GM12878 (cell line): Measurements from ENCODE around the gene LMF2. TPM values are rescaled to one million over a fixed set of nuclear protein-coding genes. Genes with fewer than 3 reads are reported as not detected.
A peak's percentile ranks its signal among the peaks of the same experiment; 100 is the strongest.

Experiments
- ATAC-seq: fragments of 200-7000 bp; cut with Tn5 transposase; 3 replicates; pipeline ENCODE4 v1.9.1; 2020; ENCODE audit warnings: mild to moderate bottlenecking, moderate library complexity
- BruUV-seq: library from RNA; stranded (reverse); fragments of 400-500 nt; replicated peaks from 2 replicates; lab custom pipeline; 2021; lab: Mats Ljungman, UMichigan
- CTCF ChIA-PET: fragments of 300-600 bp; sonication (Branson Sonifier 250); formaldehyde crosslinking; extraction: SDS; loops from one replicate; lab custom pipeline; 2021; ENCODE audit warnings: inconsistent platforms; lab: Yijun Ruan, JAX
- POLR2A ChIA-PET: fragments of 350-600 bp; formaldehyde crosslinking; extraction: SDS; loops from one replicate; lab custom pipeline; 2021; ENCODE audit warnings: inconsistent platforms; lab: Charles Lee
- RAD21 ChIA-PET: fragments of 300-600 bp; sonication (Branson Sonifier 250); formaldehyde crosslinking; loops from one replicate; lab custom pipeline; 2023; ENCODE audit warnings: antibody characterized with exemption; ENCODE audit not compliant: unreplicated experiment; lab: Charles Lee
- SMC1A ChIA-PET: fragments of 300-600 bp; sonication (Branson Sonifier 250); formaldehyde crosslinking; loops from one replicate; lab custom pipeline; 2023; ENCODE audit not compliant: unreplicated experiment, uncharacterized antibody; lab: Charles Lee
- DNase-seq: peaks from one replicate; pipeline ENCODE4 v3.0.0-alpha.2; 2011; ENCODE audit warnings: low read depth, low spot score
- FAIRE-seq: peaks from 3 replicates; lab custom pipeline; 2011; peaks lifted over from hg19 to GRCh38; lab: Jason Lieb, UNC
- H2AFZ ChIP-seq: 2 replicates; pipeline ENCODE4 v1.6.0; 2011; ENCODE audit warnings: low read depth, low read length, control low read depth; ENCODE audit not compliant: control insufficient read depth
- H3K27ac ChIP-seq: 2 replicates; pipeline ENCODE4 v1.5.1; 2011; ENCODE audit warnings: control low read depth; ENCODE audit not compliant: control insufficient read depth, insufficient read depth
- H3K27me3 ChIP-seq, 2 experiments: replicated peaks in 1 of 2; 2 replicates each; pipeline versions ENCODE4 v1.6.0 to v1.6.1; 2011; ENCODE audit warnings: low read length in 1 of 2; ENCODE audit not compliant: control insufficient read depth in 2 of 2, insufficient read depth in 2 of 2
- H3K36me3 ChIP-seq, 2 experiments: 2 replicates each; pipeline ENCODE4 v1.5.1; 2011; ENCODE audit warnings: low read length in 1 of 2; ENCODE audit not compliant: control insufficient read depth in 2 of 2, insufficient read depth in 2 of 2
- H3K4me1 ChIP-seq: 2 replicates; pipeline ENCODE4 v1.6.1; 2011; ENCODE audit warnings: mild to moderate bottlenecking, low read length, moderate library complexity, mixed read lengths; ENCODE audit not compliant: control insufficient read depth, insufficient read depth
- H3K4me2 ChIP-seq: 2 replicates; pipeline ENCODE4 v1.6.0; 2011; ENCODE audit warnings: control low read depth; ENCODE audit not compliant: control insufficient read depth, insufficient read depth
- H3K4me3 ChIP-seq: fragments of 200-600 bp; sonication (generic); 2 replicates; pipeline ENCODE4 v1.5.1; 2016
- H3K79me2 ChIP-seq: 2 replicates; pipeline ENCODE4 v1.6.0; 2011; ENCODE audit warnings: low read length; ENCODE audit not compliant: control insufficient read depth, insufficient read depth
- H3K9ac ChIP-seq: 2 replicates; pipeline ENCODE4 v1.8.0; 2011; ENCODE audit warnings: low read length, control low read depth, mixed read lengths; ENCODE audit not compliant: control insufficient read depth, insufficient read depth
- H3K9me3 ChIP-seq: replicated peaks from 3 replicates; pipeline ENCODE4 v1.5.1; 2011; ENCODE audit warnings: mild to moderate bottlenecking, low read length; ENCODE audit not compliant: control insufficient read depth, insufficient read depth
- H4K20me1 ChIP-seq: 2 replicates; pipeline ENCODE4 v1.6.0; 2011; ENCODE audit not compliant: control insufficient read depth, insufficient read depth
- CBX5 ChIP-seq: sonication (generic); IDR thresholded peaks from 2 replicates; pipeline ENCODE4 v1.6.1; 2016; ENCODE audit warnings: low read depth, moderate library complexity, mild to moderate bottlenecking, inconsistent platforms
- WGBS: methylation state at CpG from one replicate; pipeline ENCODE4 v1.1.6; 2016; ENCODE audit warnings: low lambda C conversion rate; ENCODE audit not compliant: insufficient replicate concordance, insufficient coverage; ENCODE audit errors: missing lambda C conversion rate; 5-methylcytosine and 5-hydroxymethylcytosine counted together
- in situ Hi-C: fragments of 300-500 bp; cut with MboI; formaldehyde crosslinking; loops from 9 replicates; pipeline ENCODE4 v1.14.3; 2018; ENCODE audit warnings: mixed read lengths
- intact Hi-C: fragments of 100-400 bp; cut with micrococcal nuclease; formaldehyde crosslinking; loops from one replicate; pipeline ENCODE4 v1.14.2; 2022; ENCODE audit not compliant: unreplicated experiment
- polyA plus RNA-seq, 11 experiments: library from polyadenylated mRNA; depleted of rRNA in 4 of 11; unstranded in 6 of 11; stranded (reverse) in 5 of 11; fragments of >200 nt; fragmentation: Nextera tagmentation in 4 of 11; fragmentation: Illumina TruSeq in 1 of 11; extraction: Ambion mirVana in 4 of 11; extraction: Trizol in 1 of 11; gene quantifications; 1 replicate in 1 of 11; 2 replicates in 10 of 11; pipeline versions ENCODE4 v1.2.1 to v1.2.3, GENCODE V29; 2011 to 2016; ENCODE audit warnings: inconsistent platforms in 2 of 11, missing spikeins in 2 of 11, low read depth in 1 of 11
- total RNA-seq, 4 experiments: library from RNA; depleted of rRNA in 3 of 4; stranded (reverse); fragments of >200 nt in 3 of 4; fragmentation: Illumina TruSeq in 1 of 4; extraction: Trizol in 1 of 4; gene quantifications; 2 replicates each; pipeline versions ENCODE4 v1.2.1 to v1.2.3, GENCODE V29; 2013 to 2021

LMF2 gene
- total and polyA plus RNA-seq, 10 of the 15 experiments (the other 5 are each of a cell fraction or from before 2014, with no cell fraction given): 0.08 to 57.5 (median 21.2) TPM

GRCh38 chr22:50454556-50455075 is 52.9 kb downstream of the LMF2 start:
- no peak overlapping the region for H2AFZ ChIP-seq
- TSS peak; percentile 41 for BruUV-seq
- intact Hi-C loops: no loop called here
- SMC1A ChIA-PET: no interaction called here
- H4K20me1 ChIP-seq: no peaks in the 10 kb centered on the region
- H3K4me1 ChIP-seq: no peaks in the 10 kb centered on the region; the same call in 1 of the 2 replicates
- no peak overlapping the region for H3K4me3 ChIP-seq
- POLR2A ChIA-PET: no interaction called here
- no peaks in the 10 kb centered on the region for H3K79me2 ChIP-seq
- CTCF ChIA-PET: no interaction called here
- no peak overlapping the region for H3K4me2 ChIP-seq
- FAIRE-seq: no peak
- no peak overlapping the region for H3K27ac ChIP-seq
- H3K9me3 ChIP-seq: no peaks in the 10 kb centered on the region
- in situ Hi-C loops: no loop called here
- no peak for DNase-seq
- ATAC-seq: no peak
- RAD21 ChIA-PET: interaction anchor here (1.1 kb wide), 1 partner anchor 204 kb away, joined by 3 read pairs; the partner anchor contains the start of gene HDAC10
- no peak for TF ChIP-seq CBX5
- TF ChIP-seq, all 136 proteins: peak for 0
- H3K27me3 ChIP-seq: no peaks in the 10 kb centered on the region
- 93% methylated on average over 27 of the region's 27 CpGs for WGBS
- peaks cover 8 to 31% of the 10 kb centered on the region in 2 experiments; a peak in 3 of 4 replicates for H3K36me3 ChIP-seq
- no peak overlapping the region for H3K9ac ChIP-seq

Other genes with a start within 250 kb of the LMF2 start
Only the 7 nearest of the 19 such genes appear.
- 42.7 and 48.0 TPM in 2 replicates for gene SBF1, start 32.7 kb downstream of the LMF2 start, total RNA-seq (2014; rRNA removed)
- gene SBF1, start 32.7 kb downstream of the LMF2 start, total RNA-seq (2014; rRNA removed; fragmentation: Illumina TruSeq; extraction: Trizol): 14.6 and 16.1 TPM in 2 replicates
- 77.9 and 95.0 TPM in 2 replicates for gene SBF1, start 32.7 kb downstream of the LMF2 start, total RNA-seq (2021)
- 11.1 and 19.5 TPM in 2 replicates for gene SBF1, start 32.7 kb downstream of the LMF2 start, polyA plus RNA-seq (2011; rRNA removed)
- gene SBF1, start 32.7 kb downstream of the LMF2 start, polyA plus RNA-seq (2014; fragmentation: Illumina TruSeq; extraction: Trizol): 1.2 and 7.4 TPM in 2 replicates
- 1 to 10 TPM in 1 of 2 experiments, under 1 TPM in 1; 0.23 to 1.2 TPM for gene SBF1, start 32.7 kb downstream of the LMF2 start, polyA plus RNA-seq (2014; fragmentation: Nextera tagmentation; extraction: Ambion mirVana)
- gene SBF1, start 32.7 kb downstream of the LMF2 start, polyA plus RNA-seq (2014; rRNA removed): 42.2 and 47.5 TPM in 2 replicates
- gene SBF1, start 32.7 kb downstream of the LMF2 start, polyA plus RNA-seq (2016; fragmentation: Nextera tagmentation; extraction: Ambion mirVana): 10 to 100 TPM; 10.0 to 28.6 TPM
- 0.06 and 0.16 TPM in 2 replicates for gene ADM2, start 26.2 kb downstream of the LMF2 start, total RNA-seq (2014; rRNA removed)
- 0.04 TPM in 1 of 2 replicates, not detected in the other for gene ADM2, start 26.2 kb downstream of the LMF2 start, total RNA-seq (2014; rRNA removed; fragmentation: Illumina TruSeq; extraction: Trizol)
- 0.31 and 0.48 TPM in 2 replicates for gene ADM2, start 26.2 kb downstream of the LMF2 start, total RNA-seq (2021)
- 0.23 and 0.30 TPM in 2 replicates for gene ADM2, start 26.2 kb downstream of the LMF2 start, polyA plus RNA-seq (2011; rRNA removed)
- 0.04 TPM in 1 of 2 replicates, not detected in the other for gene ADM2, start 26.2 kb downstream of the LMF2 start, polyA plus RNA-seq (2014; fragmentation: Illumina TruSeq; extraction: Trizol)
- under 1 TPM in 1 of 2 experiments, not detected in 1; 0.02 TPM for gene ADM2, start 26.2 kb downstream of the LMF2 start, polyA plus RNA-seq (2014; fragmentation: Nextera tagmentation; extraction: Ambion mirVana)
- gene ADM2, start 26.2 kb downstream of the LMF2 start, polyA plus RNA-seq (2014; rRNA removed): 0.14 and 0.33 TPM in 2 replicates
- gene ADM2, start 26.2 kb downstream of the LMF2 start, polyA plus RNA-seq (2016; fragmentation: Nextera tagmentation; extraction: Ambion mirVana): under 1 TPM in 1 of 2 experiments, not detected in 1; 0.17 TPM
- gene MIOX, start 20.8 kb downstream of the LMF2 start, total RNA-seq (2014; rRNA removed): not detected in 2 replicates
- not detected in 2 replicates for gene MIOX, start 20.8 kb downstream of the LMF2 start, total RNA-seq (2014; rRNA removed; fragmentation: Illumina TruSeq; extraction: Trizol)
- not detected in 2 replicates for gene MIOX, start 20.8 kb downstream of the LMF2 start, total RNA-seq (2021)
- 0.13 and 0.31 TPM in 2 replicates for gene MIOX, start 20.8 kb downstream of the LMF2 start, polyA plus RNA-seq (2011; rRNA removed)
- gene MIOX, start 20.8 kb downstream of the LMF2 start, polyA plus RNA-seq (2014; fragmentation: Illumina TruSeq; extraction: Trizol): 0.10 TPM in 1 of 2 replicates, not detected in the other
- not detected for gene MIOX, start 20.8 kb downstream of the LMF2 start, polyA plus RNA-seq (2014; fragmentation: Nextera tagmentation; extraction: Ambion mirVana)
- gene MIOX, start 20.8 kb downstream of the LMF2 start, polyA plus RNA-seq (2014; rRNA removed): 0.36 TPM in 1 of 2 replicates, not detected in the other
- not detected for gene MIOX, start 20.8 kb downstream of the LMF2 start, polyA plus RNA-seq (2016; fragmentation: Nextera tagmentation; extraction: Ambion mirVana)
- 78.5 and 86.1 TPM in 2 replicates for gene NCAPH2, start 522 bp upstream of the LMF2 start, total RNA-seq (2014; rRNA removed)
- gene NCAPH2, start 522 bp upstream of the LMF2 start, total RNA-seq (2014; rRNA removed; fragmentation: Illumina TruSeq; extraction: Trizol): 33.9 and 39.4 TPM in 2 replicates
- 99.8 and 110 TPM in 2 replicates for gene NCAPH2, start 522 bp upstream of the LMF2 start, total RNA-seq (2021)
- 18.4 and 31.9 TPM in 2 replicates for gene NCAPH2, start 522 bp upstream of the LMF2 start, polyA plus RNA-seq (2011; rRNA removed)
- 22.7 and 36.9 TPM in 2 replicates for gene NCAPH2, start 522 bp upstream of the LMF2 start, polyA plus RNA-seq (2014; fragmentation: Illumina TruSeq; extraction: Trizol)
- 10 to 100 TPM in 1 of 2 experiments, 1 to 10 TPM in 1; 5.0 to 16.9 TPM for gene NCAPH2, start 522 bp upstream of the LMF2 start, polyA plus RNA-seq (2014; fragmentation: Nextera tagmentation; extraction: Ambion mirVana)
- 80.3 and 84.2 TPM in 2 replicates for gene NCAPH2, start 522 bp upstream of the LMF2 start, polyA plus RNA-seq (2014; rRNA removed)
- gene NCAPH2, start 522 bp upstream of the LMF2 start, polyA plus RNA-seq (2016; fragmentation: Nextera tagmentation; extraction: Ambion mirVana): 10 to 100 TPM; 81.7 to 85.8 TPM
- gene SCO2, start 17.9 kb upstream of the LMF2 start, total RNA-seq (2014; rRNA removed): 2.8 and 4.4 TPM in 2 replicates
- gene SCO2, start 17.9 kb upstream of the LMF2 start, total RNA-seq (2014; rRNA removed; fragmentation: Illumina TruSeq; extraction: Trizol): 0.32 and 0.36 TPM in 2 replicates
- gene SCO2, start 17.9 kb upstream of the LMF2 start, total RNA-seq (2021): 6.4 and 16.0 TPM in 2 replicates
- gene SCO2, start 17.9 kb upstream of the LMF2 start, polyA plus RNA-seq (2011; rRNA removed): 2.0 and 2.2 TPM in 2 replicates
- 0.18 TPM in 1 of 2 replicates, not detected in the other for gene SCO2, start 17.9 kb upstream of the LMF2 start, polyA plus RNA-seq (2014; fragmentation: Illumina TruSeq; extraction: Trizol)
- gene SCO2, start 17.9 kb upstream of the LMF2 start, polyA plus RNA-seq (2014; fragmentation: Nextera tagmentation; extraction: Ambion mirVana): 1 to 10 TPM in 1 of 2 experiments, not detected in 1; 1.0 TPM
- 2.4 and 7.1 TPM in 2 replicates for gene SCO2, start 17.9 kb upstream of the LMF2 start, polyA plus RNA-seq (2014; rRNA removed)
- gene SCO2, start 17.9 kb upstream of the LMF2 start, polyA plus RNA-seq (2016; fragmentation: Nextera tagmentation; extraction: Ambion mirVana): 10 to 100 TPM; 14.0 to 16.0 TPM
- 39.8 and 40.8 TPM in 2 replicates for gene TYMP, start 22.3 kb upstream of the LMF2 start, total RNA-seq (2014; rRNA removed)
- gene TYMP, start 22.3 kb upstream of the LMF2 start, total RNA-seq (2014; rRNA removed; fragmentation: Illumina TruSeq; extraction: Trizol): 8.9 and 9.8 TPM in 2 replicates
- 53.2 and 53.9 TPM in 2 replicates for gene TYMP, start 22.3 kb upstream of the LMF2 start, total RNA-seq (2021)
- gene TYMP, start 22.3 kb upstream of the LMF2 start, polyA plus RNA-seq (2011; rRNA removed): 8.8 and 21.0 TPM in 2 replicates
- gene TYMP, start 22.3 kb upstream of the LMF2 start, polyA plus RNA-seq (2014; fragmentation: Illumina TruSeq; extraction: Trizol): 3.0 and 5.6 TPM in 2 replicates
- under 1 TPM; 0.42 to 0.91 TPM for gene TYMP, start 22.3 kb upstream of the LMF2 start, polyA plus RNA-seq (2014; fragmentation: Nextera tagmentation; extraction: Ambion mirVana)
- gene TYMP, start 22.3 kb upstream of the LMF2 start, polyA plus RNA-seq (2014; rRNA removed): 55.7 and 57.8 TPM in 2 replicates
- gene TYMP, start 22.3 kb upstream of the LMF2 start, polyA plus RNA-seq (2016; fragmentation: Nextera tagmentation; extraction: Ambion mirVana): 10 to 100 TPM; 28.3 to 37.7 TPM
- gene KLHDC7B, start 38.2 kb upstream of the LMF2 start, total RNA-seq (2014; rRNA removed): 1.3 and 1.5 TPM in 2 replicates
- gene KLHDC7B, start 38.2 kb upstream of the LMF2 start, total RNA-seq (2014; rRNA removed; fragmentation: Illumina TruSeq; extraction: Trizol): 0.32 and 0.63 TPM in 2 replicates
- gene KLHDC7B, start 38.2 kb upstream of the LMF2 start, total RNA-seq (2021): 1.1 and 1.7 TPM in 2 replicates
- gene KLHDC7B, start 38.2 kb upstream of the LMF2 start, polyA plus RNA-seq (2011; rRNA removed): not detected in 2 replicates
- gene KLHDC7B, start 38.2 kb upstream of the LMF2 start, polyA plus RNA-seq (2014; fragmentation: Illumina TruSeq; extraction: Trizol): 0.59 and 0.65 TPM in 2 replicates
- gene KLHDC7B, start 38.2 kb upstream of the LMF2 start, polyA plus RNA-seq (2014; fragmentation: Nextera tagmentation; extraction: Ambion mirVana): under 1 TPM in 1 of 2 experiments, not detected in 1; 0.05 TPM
- 1.8 and 2.2 TPM in 2 replicates for gene KLHDC7B, start 38.2 kb upstream of the LMF2 start, polyA plus RNA-seq (2014; rRNA removed)
- 1 to 10 TPM in 1 of 2 experiments, under 1 TPM in 1; 0.72 to 1.1 TPM for gene KLHDC7B, start 38.2 kb upstream of the LMF2 start, polyA plus RNA-seq (2016; fragmentation: Nextera tagmentation; extraction: Ambion mirVana)